GM12878 (cell line): ENCODE results near the gene CAPZB. TPM values are rescaled to one million over a fixed set of nuclear protein-coding genes. Genes with fewer than 3 reads are reported as not detected.

ENCODE experiments used
- ATAC-seq: fragments of 200-7000 bp; cut with Tn5 transposase; 3 replicates; pipeline ENCODE4 v1.9.1; 2020; ENCODE audit warnings: mild to moderate bottlenecking, moderate library complexity
- BruUV-seq: library from RNA; stranded (reverse); fragments of 400-500 nt; replicated peaks from 2 replicates; lab custom pipeline; 2021; lab: Mats Ljungman, UMichigan
- CTCF ChIA-PET: fragments of 300-600 bp; sonication (Branson Sonifier 250); formaldehyde crosslinking; extraction: SDS; loops from one replicate; lab custom pipeline; 2021; ENCODE audit warnings: inconsistent platforms; lab: Yijun Ruan, JAX
- POLR2A ChIA-PET: fragments of 350-600 bp; formaldehyde crosslinking; extraction: SDS; loops from one replicate; lab custom pipeline; 2021; ENCODE audit warnings: inconsistent platforms; lab: Charles Lee
- RAD21 ChIA-PET: fragments of 300-600 bp; sonication (Branson Sonifier 250); formaldehyde crosslinking; loops from one replicate; lab custom pipeline; 2023; ENCODE audit warnings: antibody characterized with exemption; ENCODE audit not compliant: unreplicated experiment; lab: Charles Lee
- SMC1A ChIA-PET: fragments of 300-600 bp; sonication (Branson Sonifier 250); formaldehyde crosslinking; loops from one replicate; lab custom pipeline; 2023; ENCODE audit not compliant: unreplicated experiment, uncharacterized antibody; lab: Charles Lee
- DNase-seq: peaks from one replicate; pipeline ENCODE4 v3.0.0-alpha.2; 2011; ENCODE audit warnings: low read depth, low spot score
- FAIRE-seq: peaks from 3 replicates; lab custom pipeline; 2011; peaks lifted over from hg19 to GRCh38; lab: Jason Lieb, UNC
- H2AFZ ChIP-seq: 2 replicates; pipeline ENCODE4 v1.6.0; 2011; ENCODE audit warnings: low read depth, low read length, control low read depth; ENCODE audit not compliant: control insufficient read depth
- H3K27ac ChIP-seq: 2 replicates; pipeline ENCODE4 v1.5.1; 2011; ENCODE audit warnings: control low read depth; ENCODE audit not compliant: control insufficient read depth, insufficient read depth
- H3K27me3 ChIP-seq, 2 experiments: replicated peaks in 1 of 2; 2 replicates each; pipeline versions ENCODE4 v1.6.0 to v1.6.1; 2011; ENCODE audit warnings: low read length in 1 of 2; ENCODE audit not compliant: control insufficient read depth in 2 of 2, insufficient read depth in 2 of 2
- H3K36me3 ChIP-seq, 2 experiments: 2 replicates each; pipeline ENCODE4 v1.5.1; 2011; ENCODE audit warnings: low read length in 1 of 2; ENCODE audit not compliant: control insufficient read depth in 2 of 2, insufficient read depth in 2 of 2
- H3K4me1 ChIP-seq: 2 replicates; pipeline ENCODE4 v1.6.1; 2011; ENCODE audit warnings: mild to moderate bottlenecking, low read length, moderate library complexity, mixed read lengths; ENCODE audit not compliant: control insufficient read depth, insufficient read depth
- H3K4me2 ChIP-seq: 2 replicates; pipeline ENCODE4 v1.6.0; 2011; ENCODE audit warnings: control low read depth; ENCODE audit not compliant: control insufficient read depth, insufficient read depth
- H3K4me3 ChIP-seq: fragments of 200-600 bp; sonication (generic); 2 replicates; pipeline ENCODE4 v1.5.1; 2016
- H3K79me2 ChIP-seq: 2 replicates; pipeline ENCODE4 v1.6.0; 2011; ENCODE audit warnings: low read length; ENCODE audit not compliant: control insufficient read depth, insufficient read depth
- H3K9ac ChIP-seq: 2 replicates; pipeline ENCODE4 v1.8.0; 2011; ENCODE audit warnings: low read length, control low read depth, mixed read lengths; ENCODE audit not compliant: control insufficient read depth, insufficient read depth
- H3K9me3 ChIP-seq: replicated peaks from 3 replicates; pipeline ENCODE4 v1.5.1; 2011; ENCODE audit warnings: mild to moderate bottlenecking, low read length; ENCODE audit not compliant: control insufficient read depth, insufficient read depth
- H4K20me1 ChIP-seq: 2 replicates; pipeline ENCODE4 v1.6.0; 2011; ENCODE audit not compliant: control insufficient read depth, insufficient read depth
- ASH2L ChIP-seq: fragments of 300-600, 200-600 bp; sonication (generic); IDR thresholded peaks from 2 replicates; pipeline ENCODE4 v1.6.1; 2017; ENCODE audit warnings: low read depth, mild to moderate bottlenecking, borderline replicate concordance
- ATF7 ChIP-seq: fragments of 450-650 bp; IDR thresholded peaks from 2 replicates; pipeline ENCODE4 v1.6.1; 2016; ENCODE audit warnings: low read depth, mild to moderate bottlenecking
- CEBPB ChIP-seq, 2 experiments: fragments of 150-350 bp in 1 of 2; IDR thresholded peaks; 2 replicates each; pipeline ENCODE4 v1.6.1; 2012 to 2014; ENCODE audit warnings: low read depth in 2 of 2, low read length in 2 of 2, borderline replicate concordance in 1 of 2, inconsistent platforms in 1 of 2
- CHD1 ChIP-seq: IDR thresholded peaks from 2 replicates; pipeline ENCODE4 v1.6.1; 2012; ENCODE audit warnings: low read depth, low read length, improper control_type of control experiment
- E2F4 ChIP-seq: IDR thresholded peaks from 2 replicates; pipeline ENCODE4 v1.6.1; 2012; ENCODE audit warnings: low read depth, low read length, improper control_type of control experiment
- EZH2 ChIP-seq: IDR thresholded peaks from 2 replicates; pipeline ENCODE4 v1.6.1; 2012; ENCODE audit warnings: low read depth, mild to moderate bottlenecking, control low read depth, inconsistent platforms, low read length, borderline replicate concordance; ENCODE audit not compliant: control insufficient read depth
- IKZF1 ChIP-seq: fragments of 450-650 bp; conservative IDR thresholded peaks from 2 replicates; pipeline ENCODE4 v1.6.1; 2017; ENCODE audit warnings: antibody characterized with exemption, mild to moderate bottlenecking
- IKZF2 ChIP-seq, 2 experiments: fragments of 450-650 bp; IDR thresholded peaks; 2 replicates each; pipeline ENCODE4 v1.6.1; 2017; ENCODE audit warnings: mild to moderate bottlenecking in 2 of 2, moderate library complexity in 2 of 2
- IRF5 ChIP-seq: fragments of 450-650 bp; IDR thresholded peaks from 2 replicates; pipeline ENCODE4 v1.6.1; 2017; ENCODE audit warnings: borderline replicate concordance
- JUNB ChIP-seq: IDR thresholded peaks from 2 replicates; pipeline ENCODE4 v1.6.1; 2016; ENCODE audit warnings: antibody characterized with exemption, mild to moderate bottlenecking
- KAT2A ChIP-seq: conservative IDR thresholded peaks from 2 replicates; pipeline ENCODE4 v1.6.1; 2011; ENCODE audit warnings: low read depth, low read length; ENCODE audit not compliant: control insufficient read depth
- MEF2A ChIP-seq: IDR thresholded peaks from 2 replicates; pipeline ENCODE4 v1.6.1; 2011; ENCODE audit warnings: low read depth, mild to moderate bottlenecking, low read length, moderate library complexity; ENCODE audit not compliant: insufficient read depth
- NBN ChIP-seq: fragments of 450-650 bp; IDR thresholded peaks from 2 replicates; pipeline ENCODE4 v1.6.1; 2016
- NFXL1 ChIP-seq: fragments of 450-650 bp; IDR thresholded peaks from 2 replicates; pipeline ENCODE4 v1.6.1; 2017; ENCODE audit warnings: antibody characterized with exemption, mild to moderate bottlenecking, borderline replicate concordance
- PBX3 ChIP-seq: IDR thresholded peaks from 2 replicates; pipeline ENCODE4 v1.6.1; 2011; ENCODE audit warnings: mild to moderate bottlenecking, low read depth, low read length, moderate library complexity; ENCODE audit not compliant: insufficient replicate concordance
- PML ChIP-seq: IDR thresholded peaks from 2 replicates; pipeline ENCODE4 v1.6.1; 2012; ENCODE audit warnings: low read length, inconsistent platforms
- RCOR1 ChIP-seq: conservative IDR thresholded peaks from 2 replicates; pipeline ENCODE4 v1.6.1; 2012; ENCODE audit warnings: low read depth, low read length, improper control_type of control experiment
- RFX5 ChIP-seq: IDR thresholded peaks from 2 replicates; pipeline ENCODE4 v1.6.1; 2011; ENCODE audit warnings: low read depth, low read length, improper control_type of control experiment
- SMAD5 ChIP-seq: IDR thresholded peaks from 2 replicates; pipeline ENCODE4 v1.6.1; 2016; ENCODE audit warnings: antibody characterized with exemption, low read depth
- USF2 ChIP-seq: IDR thresholded peaks from 2 replicates; pipeline ENCODE4 v1.6.1; 2011; ENCODE audit warnings: low read depth, low read length, improper control_type of control experiment, borderline replicate concordance
- in situ Hi-C: fragments of 300-500 bp; cut with MboI; formaldehyde crosslinking; loops from 9 replicates; pipeline ENCODE4 v1.14.3; 2018; ENCODE audit warnings: mixed read lengths
- intact Hi-C: fragments of 100-400 bp; cut with micrococcal nuclease; formaldehyde crosslinking; loops from one replicate; pipeline ENCODE4 v1.14.2; 2022; ENCODE audit not compliant: unreplicated experiment
- polyA plus RNA-seq, 11 experiments: library from polyadenylated mRNA; depleted of rRNA in 4 of 11; unstranded in 6 of 11; stranded (reverse) in 5 of 11; fragments of >200 nt; fragmentation: Nextera tagmentation in 4 of 11; fragmentation: Illumina TruSeq in 1 of 11; extraction: Ambion mirVana in 4 of 11; extraction: Trizol in 1 of 11; gene quantifications; 1 replicate in 1 of 11; 2 replicates in 10 of 11; pipeline versions ENCODE4 v1.2.1 to v1.2.3, GENCODE V29; 2011 to 2016; ENCODE audit warnings: inconsistent platforms in 2 of 11, missing spikeins in 2 of 11, low read depth in 1 of 11
- total RNA-seq, 4 experiments: library from RNA; depleted of rRNA in 3 of 4; stranded (reverse); fragments of >200 nt in 3 of 4; fragmentation: Illumina TruSeq in 1 of 4; extraction: Trizol in 1 of 4; gene quantifications; 2 replicates each; pipeline versions ENCODE4 v1.2.1 to v1.2.3, GENCODE V29; 2013 to 2021

CAPZB gene
- total and polyA plus RNA-seq, 10 of the 15 experiments (the other 5 are each of a cell fraction or from before 2014, with no cell fraction given) = 104 to 454 (median 213) TPM

- Histone ChIP-seq H3K79me2 (no peaks in the 10 kb centered on the region), H3K27ac (no peak overlapping the region), H3K4me1 (no peaks in the 10 kb centered on the region), H4K20me1 (no peaks in the 10 kb centered on the region), H3K27me3 (no peaks in the 10 kb centered on the region), H3K4me2 (no peak overlapping the region), H3K36me3 (no peaks in the 10 kb centered on the region), H3K9me3 (peaks cover 3% of the 10 kb centered on the region; the same call in 2 of the 3 replicates), H3K4me3 (no peak overlapping the region), H2AFZ (no peak overlapping the region), H3K9ac (no peak overlapping the region)
- intact Hi-C loops = no loop called here
- ATAC-seq (no peak), DNase-seq (no peak), FAIRE-seq (no peak)
- ChIA-PET RAD21 (no interaction called here), SMC1A (no interaction called here), POLR2A (no interaction called here), CTCF (no interaction called here)
- BruUV-seq = no TSS peak
- no peak for TF ChIP-seq MEF2A
- no peak for TF ChIP-seq CEBPB (IDR thresholded peaks at IDR 0.05; ENCODE audit: borderline replicate concordance in 1 of 2, low read depth in 2 of 2, low read length in 2 of 2)
- no peak for TF ChIP-seq IRF5
- no peak for TF ChIP-seq IKZF1
- no peak for TF ChIP-seq IKZF2 (IDR thresholded peaks at IDR 0.05)
- no peak for TF ChIP-seq RFX5
- no peak for TF ChIP-seq RCOR1
- no peak for TF ChIP-seq ASH2L
- no peak for TF ChIP-seq ATF7
- no peak for TF ChIP-seq E2F4
- TF ChIP-seq SMAD5 = no peak
- TF ChIP-seq EZH2 = no peak
- TF ChIP-seq JUNB = no peak
- no peak for TF ChIP-seq PBX3
- no peak for TF ChIP-seq CHD1
- no peak for TF ChIP-seq NFXL1
- TF ChIP-seq KAT2A = no peak
- TF ChIP-seq USF2 = no peak
- no peak for TF ChIP-seq NBN
- no peak for TF ChIP-seq PML
- in situ Hi-C loops = no loop called here
These were observed 31.7 kb upstream of the CAPZB start for GRCh38 chr1:19517017-19517416.
